Lower leg skin (tissue), 3 donors: ENCODE results near the gene AGPAT1.

ENCODE experiments used
- CTCF ChIP-seq, 3 donors: fragments of 450-650 bp; IDR thresholded peaks; one replicate each; pipeline ENCODE4 v1.5.1; 2016; ENCODE audit warnings: antibody characterized with exemption in 3 of 3, mild to moderate bottlenecking in 3 of 3, moderate library complexity in 2 of 3
- POLR2A ChIP-seq, 2 donors: fragments of 450-650 bp; IDR thresholded peaks; one replicate each; pipeline ENCODE4 v1.6.1; 2016 to 2017; ENCODE audit warnings: antibody characterized with exemption in 2 of 2, mild to moderate bottlenecking in 1 of 2, moderate library complexity in 1 of 2

- TF ChIP-seq CTCF (IDR thresholded peaks at IDR 0.05) = no peak
- TF ChIP-seq POLR2A (IDR thresholded peaks at IDR 0.05) = no peak
Observed at GRCh38 chr6:32202186-32202585, 26.3 kb upstream of the AGPAT1 start.
